Colonic mucosa (tissue), 4 donors: Measurements from ENCODE around the gene LSP1. TPM values are rescaled to one million over a fixed set of nuclear protein-coding genes. Genes with fewer than 3 reads are reported as not detected.
"Not testable (repeated sequence)": the region's sequence is repeated elsewhere in the genome, so short reads cannot be mapped to it uniquely, and the experiment has no call there.

Experiments
- DNase-seq: peaks from one replicate; pipeline ENCODE4 v3.0.0-alpha.2; 2020
- H3K27ac ChIP-seq: fragments of 200-600 bp; one replicate; pipeline ENCODE4 v1.8.0; 2021
- H3K27me3 ChIP-seq: fragments of 200-600 bp; one replicate; pipeline ENCODE4 v1.8.0; 2021
- H3K36me3 ChIP-seq: fragments of 200-600 bp; one replicate; pipeline ENCODE4 v1.8.0; 2021
- H3K4me1 ChIP-seq: fragments of 200-600 bp; one replicate; pipeline ENCODE4 v1.8.0; 2021; ENCODE audit warnings: mild to moderate bottlenecking
- H3K4me3 ChIP-seq: fragments of 200-600 bp; one replicate; pipeline ENCODE4 v1.8.0; 2021
- H3K9ac ChIP-seq, 2 donors: one replicate each; pipeline ENCODE4 v1.7.0; 2013; ENCODE audit warnings: control low read depth in 2 of 2, low read depth in 2 of 2, low read length in 2 of 2
- H3K9me3 ChIP-seq: fragments of 200-600 bp; one replicate; pipeline ENCODE4 v1.8.0; 2021
- intact Hi-C: fragments of 100-400 bp; cut with DNase I; formaldehyde crosslinking; loops from one replicate; pipeline ENCODE4 v1.14.1; 2022
- total RNA-seq, 2 donors: library from RNA; stranded (reverse); fragmentation: NEBNext Ultra II Directional in 1 of 2; extraction: Animal tissue kit (Norgen Biotek cat#: 25700) in 1 of 2; gene quantifications; one replicate each; pipeline ENCODE4 v1.2.1, GENCODE V29; 2021
- TF ChIP-seq, protein P1 (sequence below): fragments of 200-600 bp; IDR thresholded peaks from one replicate; pipeline ENCODE4 v1.8.0; 2022; ENCODE audit warnings: antibody characterized with exemption, mild to moderate bottlenecking
- donor health status: healthy.
- donor health status: DM: no; HTN: no; CAD: no.
- donor health status: DM: no; HTN: no; CAD: no.

The LSP1 gene
- total RNA-seq, 2 donors from 2014 or later, result 18.9 to 23.0 TPM

DNA sequence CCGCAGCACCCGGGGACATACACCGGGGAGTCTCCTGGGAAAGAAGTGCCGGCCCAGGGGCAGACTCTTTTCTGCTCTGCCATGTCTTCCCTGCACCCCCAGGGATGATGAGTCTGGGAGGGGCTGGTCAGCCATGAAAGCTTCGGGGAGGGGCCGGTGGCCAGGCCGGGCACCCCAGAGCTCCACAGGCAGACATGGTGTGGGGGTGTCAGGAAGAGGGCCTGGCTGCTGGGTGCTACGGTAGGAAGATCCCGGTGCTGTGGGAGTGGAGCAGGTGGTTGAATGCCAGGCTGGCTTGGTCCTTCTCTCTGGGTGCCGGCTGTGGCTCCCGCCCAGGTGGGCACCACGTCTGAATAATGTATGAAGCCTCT lies 17.4 kb downstream of the LSP1 start:
- Histone ChIP-seq H3K4me3 (peak overlapping the region; percentile 15), H3K27me3 (no peaks in the 10 kb centered on the region), H3K9ac (peak overlapping the region; percentile 3 to 58), H3K36me3 (no peaks in the 10 kb centered on the region), H3K9me3 (no peaks in the 10 kb centered on the region), H3K27ac (peak overlapping the region; percentile 57), H3K4me1 (no peaks in the 10 kb centered on the region)
- TF ChIP-seq, protein P1, sequence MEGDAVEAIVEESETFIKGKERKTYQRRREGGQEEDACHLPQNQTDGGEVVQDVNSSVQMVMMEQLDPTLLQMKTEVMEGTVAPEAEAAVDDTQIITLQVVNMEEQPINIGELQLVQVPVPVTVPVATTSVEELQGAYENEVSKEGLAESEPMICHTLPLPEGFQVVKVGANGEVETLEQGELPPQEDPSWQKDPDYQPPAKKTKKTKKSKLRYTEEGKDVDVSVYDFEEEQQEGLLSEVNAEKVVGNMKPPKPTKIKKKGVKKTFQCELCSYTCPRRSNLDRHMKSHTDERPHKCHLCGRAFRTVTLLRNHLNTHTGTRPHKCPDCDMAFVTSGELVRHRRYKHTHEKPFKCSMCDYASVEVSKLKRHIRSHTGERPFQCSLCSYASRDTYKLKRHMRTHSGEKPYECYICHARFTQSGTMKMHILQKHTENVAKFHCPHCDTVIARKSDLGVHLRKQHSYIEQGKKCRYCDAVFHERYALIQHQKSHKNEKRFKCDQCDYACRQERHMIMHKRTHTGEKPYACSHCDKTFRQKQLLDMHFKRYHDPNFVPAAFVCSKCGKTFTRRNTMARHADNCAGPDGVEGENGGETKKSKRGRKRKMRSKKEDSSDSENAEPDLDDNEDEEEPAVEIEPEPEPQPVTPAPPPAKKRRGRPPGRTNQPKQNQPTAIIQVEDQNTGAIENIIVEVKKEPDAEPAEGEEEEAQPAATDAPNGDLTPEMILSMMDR, result no peak
- intact Hi-C loops, result no loop called here
- DNase-seq, result no peak

DNA sequence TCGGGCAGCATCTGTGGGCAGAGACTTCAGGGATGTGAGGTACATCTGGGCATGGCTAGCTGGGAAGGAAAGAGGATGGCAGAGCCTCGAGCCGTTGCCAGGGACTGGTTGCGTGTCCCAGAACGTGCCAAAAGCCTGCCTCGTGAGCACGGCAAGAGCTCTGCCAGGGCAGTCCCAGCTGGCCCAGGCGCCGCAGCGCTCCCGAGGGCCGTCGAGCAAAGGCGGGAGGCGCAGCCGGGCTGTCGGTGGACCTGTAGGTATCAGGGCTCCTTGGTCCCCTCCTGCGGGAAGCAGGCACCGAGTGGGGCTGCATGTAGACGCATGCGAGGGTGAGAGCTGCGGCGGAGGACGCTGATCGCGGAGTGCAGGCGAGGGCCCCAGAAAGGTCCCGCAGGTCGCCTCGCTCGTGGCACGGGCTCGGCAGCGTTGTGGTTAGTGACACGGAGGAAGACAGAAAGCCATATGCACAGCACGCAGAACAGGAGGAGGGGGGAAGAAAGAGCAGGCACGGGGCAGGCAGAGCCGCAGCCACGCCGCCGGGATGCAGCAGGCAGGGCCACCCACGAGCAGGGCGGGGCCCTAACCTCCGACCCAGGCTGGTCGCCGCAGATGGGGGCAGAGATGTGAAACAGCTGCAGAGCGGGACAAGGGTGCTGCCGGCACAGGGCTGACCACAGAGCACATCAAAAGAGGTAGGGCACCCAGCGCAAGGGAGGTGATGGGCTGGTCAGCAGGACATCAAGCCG lies 18.0 kb downstream of the LSP1 start:
- Histone ChIP-seq H3K4me1 (no peaks in the 10 kb centered on the region), H3K27me3 (no peaks in the 10 kb centered on the region), H3K9me3 (no peaks in the 10 kb centered on the region), H3K4me3 (peak overlapping the region; percentile 15), H3K27ac (peak overlapping the region; percentile 57), H3K9ac (peak overlapping the region; percentile 40 to 58), H3K36me3 (no peaks in the 10 kb centered on the region)
- intact Hi-C loops, result no loop called here
- TF ChIP-seq, protein P1, result no peak
- no peak for DNase-seq

DNA sequence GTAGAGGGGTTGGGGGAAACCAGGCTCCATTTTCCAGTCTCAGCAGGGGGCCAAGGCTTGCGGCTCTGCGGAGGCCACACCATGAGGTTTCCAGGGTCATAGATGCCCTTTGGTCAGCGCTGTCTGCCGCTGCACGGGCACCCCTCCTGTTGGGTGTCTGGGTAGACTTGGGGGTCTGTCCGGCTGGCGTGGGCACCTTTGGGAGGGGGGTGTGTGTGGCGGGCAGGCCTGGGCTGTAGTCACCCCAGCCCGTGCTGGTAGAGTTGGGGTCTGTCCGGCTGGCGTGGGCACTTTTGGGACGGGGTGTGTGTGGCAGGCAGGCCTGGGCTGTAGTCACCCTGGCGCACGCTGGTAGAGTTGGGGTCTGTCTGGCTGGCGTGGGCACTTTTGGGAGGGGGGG lies 18.6 kb downstream of the LSP1 start:
- DNase-seq, result no peak

DNA sequence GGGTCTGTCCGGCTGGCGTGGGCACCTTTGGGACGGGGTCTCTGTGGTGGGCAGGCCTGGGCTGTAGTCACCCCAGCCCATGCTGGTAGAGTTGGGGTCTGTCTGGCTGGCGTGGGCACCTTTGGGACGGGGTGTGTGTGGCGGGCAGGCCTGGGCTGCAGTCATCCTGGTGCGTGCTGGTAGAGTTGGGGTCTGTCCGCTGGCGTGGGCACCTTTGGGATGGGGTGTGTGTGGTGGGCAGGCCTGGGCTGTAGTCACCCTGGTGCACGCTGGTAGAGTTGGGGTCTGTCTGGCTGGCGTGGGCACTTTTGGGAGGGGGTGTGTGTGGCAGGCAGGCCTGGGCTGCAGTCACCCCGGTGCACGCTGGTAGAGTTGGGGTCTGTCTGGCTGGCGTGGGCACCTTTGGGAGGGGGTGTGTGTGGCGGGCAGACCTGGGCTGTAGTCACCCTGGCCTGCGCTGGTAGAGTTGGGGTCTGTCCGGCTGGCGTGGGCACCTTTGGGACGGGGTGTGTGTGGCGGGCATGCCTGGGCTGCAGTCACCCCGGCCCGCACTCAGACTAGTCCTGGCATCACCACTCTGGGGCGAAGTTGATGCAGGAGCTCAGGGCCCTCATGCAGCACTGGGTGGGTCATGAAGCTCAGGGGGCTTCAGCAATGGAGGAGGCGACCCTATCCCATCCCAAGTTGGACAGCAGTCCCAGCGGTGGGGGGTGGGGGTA lies 19.5 kb downstream of the LSP1 start:
- Histone ChIP-seq H3K9ac (peak overlapping the region in 1 of 2 donors; percentile 24), H3K36me3 (no peaks in the 10 kb centered on the region), H3K27me3 (no peaks in the 10 kb centered on the region), H3K4me3 (no peak overlapping the region), H3K9me3 (no peaks in the 10 kb centered on the region), H3K27ac (no peak overlapping the region), H3K4me1 (no peaks in the 10 kb centered on the region)
- TF ChIP-seq, protein P1, result no peak
- no peak for DNase-seq
- intact Hi-C loops, result no loop called here

More for the DNA sequence above, 18.6 kb downstream of the LSP1 start:
- Histone ChIP-seq H3K4me1 (no peaks in the 10 kb centered on the region), H3K36me3 (no peaks in the 10 kb centered on the region), H3K9ac (peak overlapping the region; percentile 40 to 58), H3K27me3 (no peaks in the 10 kb centered on the region), H3K4me3 (peak overlapping the region; percentile 15), H3K27ac (peak overlapping the region; percentile 57), H3K9me3 (no peaks in the 10 kb centered on the region)
- TF ChIP-seq, protein P1, result no peak
- intact Hi-C loops, result no loop called here

DNA sequence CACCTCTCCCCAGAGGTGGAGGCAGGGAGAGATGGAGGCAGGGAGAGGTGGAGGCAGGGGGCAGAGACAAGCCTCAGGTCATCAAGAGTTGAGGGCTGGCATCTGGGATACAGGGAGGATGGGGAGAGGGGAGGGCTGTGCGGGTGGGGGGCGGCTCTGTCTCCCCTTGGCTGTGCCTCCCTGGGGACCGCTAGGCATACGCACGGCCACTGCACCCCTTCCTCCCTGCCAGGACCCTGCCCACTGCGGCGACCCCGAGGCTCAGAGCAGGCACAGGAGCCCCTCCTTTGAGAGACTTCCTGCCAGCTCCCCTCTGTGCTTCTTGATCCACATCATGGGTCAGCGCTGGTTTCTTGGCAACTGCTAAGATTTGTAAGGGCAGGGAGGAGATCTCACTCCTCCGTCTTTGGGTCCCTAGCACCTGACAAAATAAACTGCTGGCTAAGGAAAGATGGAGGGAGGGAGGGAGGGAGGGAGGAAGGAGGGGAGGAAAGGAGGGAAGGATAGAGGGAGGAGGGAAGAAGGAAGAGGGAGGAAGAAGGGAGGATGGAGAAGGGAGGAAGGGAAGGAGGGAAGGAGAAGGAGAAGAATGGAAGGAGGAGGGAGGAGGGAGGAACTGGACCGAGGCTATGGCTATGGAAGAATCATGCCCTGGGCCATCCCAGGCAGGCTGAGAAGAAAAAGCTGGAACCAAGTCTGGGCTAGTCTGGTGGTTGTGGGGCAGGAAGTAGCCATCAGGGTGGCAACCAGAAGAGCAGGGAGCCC lies 20.3 kb downstream of the LSP1 start:
- H3K4me3 ChIP-seq, result no peak overlapping the region
- TF ChIP-seq, protein P1, result no peak
- H3K9ac ChIP-seq, result no peak overlapping the region

DNA sequence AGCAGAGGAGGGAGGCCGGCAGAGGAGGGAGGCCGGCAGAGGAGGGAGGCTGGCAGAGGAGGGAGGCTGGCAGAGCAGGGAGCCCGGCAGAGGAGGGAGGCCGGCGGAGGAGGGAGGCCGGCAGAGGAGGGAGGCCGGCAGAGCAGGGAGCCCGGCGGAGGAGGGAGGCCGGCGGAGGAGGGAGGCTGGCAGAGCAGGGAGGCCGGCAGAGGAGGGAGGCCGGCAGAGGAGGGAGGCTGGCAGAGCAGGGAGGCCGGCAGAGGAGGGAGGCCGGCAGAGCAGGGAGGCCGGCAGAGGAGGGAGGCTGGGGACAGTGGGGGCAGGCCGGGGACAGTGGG lies 20.9 kb downstream of the LSP1 start:
- DNase-seq, H3K27ac ChIP-seq: not testable (repeated sequence)

More for the DNA sequence above, 20.3 kb downstream of the LSP1 start:
- no peak for DNase-seq
- Histone ChIP-seq H3K36me3 (no peaks in the 10 kb centered on the region), H3K9me3 (no peaks in the 10 kb centered on the region), H3K27me3 (no peaks in the 10 kb centered on the region), H3K27ac (no peak overlapping the region), H3K4me1 (no peaks in the 10 kb centered on the region)
- intact Hi-C loops, result no loop called here

DNA sequence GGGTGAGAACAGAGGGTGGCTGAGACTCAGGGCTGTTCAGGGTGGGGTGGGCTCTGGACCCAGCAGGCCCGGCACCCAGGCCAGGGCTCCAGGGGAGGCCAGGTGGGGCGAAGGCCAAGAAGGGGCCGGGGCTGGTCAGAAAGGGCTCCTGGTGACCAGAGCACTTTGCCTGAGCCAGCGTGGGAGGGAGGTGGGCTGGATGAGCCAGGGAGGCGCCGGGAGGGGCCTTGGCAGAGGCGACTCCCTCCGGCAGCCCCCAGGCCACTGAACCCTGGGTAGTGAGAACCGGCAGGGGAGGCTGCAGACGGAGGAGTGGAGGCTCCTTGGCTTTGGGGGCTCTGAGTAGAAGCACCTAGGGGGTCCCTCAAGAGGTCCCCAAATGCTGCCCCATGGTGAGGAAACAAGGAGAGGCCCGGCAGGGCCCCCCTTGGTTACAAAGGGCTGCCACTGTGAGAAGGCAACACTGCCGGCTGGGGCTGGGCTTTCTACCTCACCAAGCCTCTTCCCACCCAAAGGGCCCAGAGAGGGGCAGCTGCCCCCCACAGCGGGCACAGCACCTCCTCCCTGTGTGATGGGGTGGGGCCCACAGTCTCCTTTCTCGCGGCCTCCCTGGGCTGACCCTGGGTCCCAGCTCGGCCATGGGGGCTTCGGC lies 21.7 kb downstream of the LSP1 start:
- Histone ChIP-seq H3K9ac (peak overlapping the region; percentile 12 to 56), H3K27ac (peak overlapping the region; percentile 57)
- H3K9me3 ChIP-seq, DNase-seq, H3K4me1 ChIP-seq, H3K4me3 ChIP-seq, H3K27me3 ChIP-seq, intact Hi-C loops, H3K36me3 ChIP-seq: not testable (repeated sequence)

More for the DNA sequence above, 20.9 kb downstream of the LSP1 start:
- H3K4me3 ChIP-seq, H3K9ac ChIP-seq, H3K36me3 ChIP-seq, intact Hi-C loops, H3K4me1 ChIP-seq, H3K9me3 ChIP-seq, H3K27me3 ChIP-seq: not testable (repeated sequence)
